HepG2 (cell line): ENCODE measurements around the gene B4GALT1. TPM values are rescaled to one million over a fixed set of nuclear protein-coding genes. Genes with fewer than 3 reads are reported as not detected.

Source experiments
- ATAC-seq: fragments of 200-7000 bp; cut with Tn5 transposase; 3 replicates; pipeline ENCODE4 v1.9.1; 2020; ENCODE audit warnings: mild to moderate bottlenecking, moderate library complexity
- BruUV-seq: library from RNA; stranded (reverse); fragments of 400-500 nt; replicated peaks from 2 replicates; lab custom pipeline; 2021; lab: Mats Ljungman, UMichigan
- CTCF ChIA-PET: fragments of 300-600 bp; formaldehyde crosslinking; extraction: SDS; loops from one replicate; lab custom pipeline; 2021; ENCODE audit warnings: low total read pairs, inconsistent platforms, low intra/inter-chr PET ratio; lab: Yijun Ruan, JAX
- POLR2A ChIA-PET: fragments of 350-600 bp; sonication (Branson Sonifier 250); formaldehyde crosslinking; loops from one replicate; lab custom pipeline; 2020; ENCODE audit warnings: antibody characterized with exemption, inconsistent platforms; lab: Yijun Ruan, JAX
- DNase-seq: peaks from one replicate; pipeline ENCODE4 v3.0.0-alpha.2; 2015; ENCODE audit warnings: low spot score
- FAIRE-seq: peaks from 3 replicates; lab custom pipeline; 2011; peaks lifted over from hg19 to GRCh38; lab: Jason Lieb, UNC
- H2AFZ ChIP-seq: one replicate; pipeline ENCODE4 v1.6.1; 2011; ENCODE audit warnings: low read length, inconsistent platforms
- H3K27ac ChIP-seq: fragments of 300-600 bp; 3 replicates; pipeline ENCODE4 v1.8.0; 2011; ENCODE audit warnings: mixed run types, mild to moderate bottlenecking, mixed read lengths, low read length, inconsistent platforms; ENCODE audit not compliant: insufficient read depth; ENCODE audit errors: extremely low read length
- H3K27me3 ChIP-seq, 2 experiments: fragments of 200-600 bp in 1 of 2; 2 replicates in 1 of 2; 3 replicates in 1 of 2; pipeline versions ENCODE4 v1.6.0 to v1.8.0; 2011; ENCODE audit warnings: low read length in 2 of 2, mild to moderate bottlenecking in 2 of 2, moderate library complexity in 2 of 2, inconsistent platforms in 1 of 2; ENCODE audit not compliant: insufficient read depth in 2 of 2, control insufficient read depth in 1 of 2
- H3K36me3 ChIP-seq, 2 experiments: fragments of 200-600 bp in 1 of 2; replicated peaks in 1 of 2; 2 replicates in 1 of 2; 3 replicates in 1 of 2; pipeline versions ENCODE4 v1.5.1 to v1.8.0; 2011; ENCODE audit warnings: low read length in 2 of 2, inconsistent platforms in 1 of 2; ENCODE audit not compliant: insufficient read depth in 2 of 2, control insufficient read depth in 1 of 2
- H3K4me1 ChIP-seq: 2 replicates; pipeline ENCODE4 v1.5.1; 2012; ENCODE audit warnings: low read length, inconsistent platforms; ENCODE audit not compliant: insufficient read depth
- H3K4me2 ChIP-seq: 2 replicates; pipeline ENCODE4 v1.6.0; 2011; ENCODE audit warnings: low read depth, low read length, inconsistent platforms
- H3K4me3 ChIP-seq, 3 experiments: fragments of 200-600 bp in 1 of 3; sonication (generic), shearing (Covaris generic) in 1 of 3; replicated peaks in 1 of 3; 2 replicates each; pipeline ENCODE4 v1.5.1; 2011 to 2016; ENCODE audit warnings: low read length in 3 of 3, inconsistent platforms in 2 of 3, low read depth in 2 of 3, mild to moderate bottlenecking in 2 of 3, control low read depth in 1 of 3, mixed read lengths in 1 of 3; ENCODE audit not compliant: insufficient read depth in 1 of 3
- H3K79me2 ChIP-seq: one replicate; pipeline ENCODE4 v1.6.1; 2011; ENCODE audit warnings: low read length, inconsistent platforms; ENCODE audit not compliant: insufficient read depth
- H3K9ac ChIP-seq: 2 replicates; pipeline ENCODE4 v1.6.0; 2011; ENCODE audit warnings: mild to moderate bottlenecking, low read depth, low read length, inconsistent platforms; ENCODE audit not compliant: insufficient read depth
- H3K9me3 ChIP-seq: 2 replicates; pipeline ENCODE4 v1.5.1; 2012; ENCODE audit warnings: mild to moderate bottlenecking, low read length
- H4K20me1 ChIP-seq: 2 replicates; pipeline ENCODE4 v1.6.0; 2011; ENCODE audit warnings: inconsistent platforms, mild to moderate bottlenecking, low read length, moderate library complexity; ENCODE audit not compliant: insufficient read depth
- AKNA ChIP-seq: sonication (generic); formaldehyde crosslinking; IDR thresholded peaks from 2 replicates; pipeline ENCODE4 v1.4.0; 2020; ENCODE audit warnings: missing genetic modification reagents, borderline replicate concordance
- CREBL2 ChIP-seq: sonication (generic); formaldehyde crosslinking; IDR thresholded peaks from 2 replicates; pipeline ENCODE4 v1.8.1; 2023; ENCODE audit warnings: missing genetic modification reagents, mild to moderate bottlenecking, borderline replicate concordance
- EP300 ChIP-seq, 3 experiments: sonication (generic) in 1 of 3; formaldehyde crosslinking in 1 of 3; IDR thresholded peaks; 2 replicates each; pipeline versions ENCODE4 v1.5.1 to v1.6.1; 2011 to 2020; ENCODE audit warnings: low read depth in 2 of 3, low read length in 2 of 3, borderline replicate concordance in 1 of 3, improper control_type of control experiment in 1 of 3, mild to moderate bottlenecking in 1 of 3, missing genetic modification reagents in 1 of 3, moderate library complexity in 1 of 3
- HIVEP1 ChIP-seq: sonication (generic); formaldehyde crosslinking; IDR thresholded peaks from 2 replicates; pipeline ENCODE4 v1.4.0; 2020; ENCODE audit warnings: mild to moderate bottlenecking, missing genetic modification reagents
- NR0B2 ChIP-seq: sonication (generic); formaldehyde crosslinking; IDR thresholded peaks from 2 replicates; pipeline ENCODE4 v1.4.0; 2020; ENCODE audit warnings: mild to moderate bottlenecking, missing genetic modification reagents
- TOPORS ChIP-seq: sonication (generic); formaldehyde crosslinking; IDR thresholded peaks from 2 replicates; pipeline ENCODE4 v1.8.0; 2023; ENCODE audit warnings: mild to moderate bottlenecking, missing genetic modification reagents
- TRAFD1 ChIP-seq: sonication (generic); formaldehyde crosslinking; IDR thresholded peaks from 2 replicates; pipeline ENCODE4 v1.5.1; 2020; ENCODE audit warnings: missing genetic modification reagents, mild to moderate bottlenecking, borderline replicate concordance
- WGBS: methylation state at CpG from one replicate; pipeline ENCODE4 v1.1.6; 2017; ENCODE audit warnings: low lambda C conversion rate; 5-methylcytosine and 5-hydroxymethylcytosine counted together
- in situ Hi-C: cut with HindIII; loops from 2 replicates; pipeline ENCODE4 v1.10.0; 2017; ENCODE audit warnings: low pct_unique_long_range_greater_than_20kb; ENCODE audit not compliant: extremely low pct_ligation_motif_present
- intact Hi-C: fragments of 100-400 bp; cut with micrococcal nuclease; formaldehyde crosslinking; loops from one replicate; pipeline ENCODE4 v1.10.0; 2022; ENCODE audit not compliant: unreplicated experiment
- polyA plus RNA-seq, 8 experiments: library from polyadenylated mRNA; depleted of rRNA in 3 of 8; stranded (reverse) in 7 of 8; unstranded in 1 of 8; fragments of >200 nt; fragmentation: Illumina TruSeq in 4 of 8; extraction: Trizol in 4 of 8; gene quantifications; 2 replicates each; pipeline versions ENCODE4 v1.2.1 to v1.2.3, GENCODE V29; 2011 to 2016; ENCODE audit warnings: low read depth in 4 of 8, missing spikeins in 1 of 8, mixed read lengths in 1 of 8; ENCODE audit not compliant: insufficient read depth in 1 of 8
- total RNA-seq, 5 experiments: library from RNA; depleted of rRNA; stranded (reverse); fragments of >200 nt; fragmentation: Illumina TruSeq; extraction: Trizol; gene quantifications; 2 replicates each; pipeline ENCODE4 v1.2.3, GENCODE V29; 2016; ENCODE audit warnings: low read depth in 1 of 5

Gene B4GALT1
- total and polyA plus RNA-seq, 2 of the 13 experiments (the other 11 are each of a cell fraction or from before 2014, with no cell fraction given), result 15.7 to 33.5 TPM

GRCh38 chr9:33142535-33142934, 24.6 kb downstream of the B4GALT1 start:
- 96% methylated on average over 5 of the region's 5 CpGs for WGBS

More at GRCh38 chr9:33142535-33142934, 24.6 kb downstream of the B4GALT1 start:
- ATAC-seq (no peak), FAIRE-seq (no peak), DNase-seq (no peak)
- Histone ChIP-seq H3K9ac (no peak overlapping the region), H3K4me1 (peaks cover 59% of the 10 kb centered on the region), H3K27me3 (no peaks in the 10 kb centered on the region), H3K4me2 (no peak overlapping the region), H3K9me3 (no peaks in the 10 kb centered on the region), H3K27ac (no peak overlapping the region), H3K36me3 (0 out of 5 replicates have a peak, but pooled peaks cover 0 to 2% of the 10 kb centered on the region in 2 experiments), H4K20me1 (peaks cover 18% of the 10 kb centered on the region), H3K4me3 (no peak overlapping the region), H3K79me2 (peaks cover 70% of the 10 kb centered on the region), H2AFZ (no peak overlapping the region)
- TF ChIP-seq TRAFD1 (CRISPR knock-in tag) (no peak), AKNA (CRISPR knock-in tag) (no peak), CREBL2 (CRISPR knock-in tag) (no peak), HIVEP1 (CRISPR knock-in tag) (no peak), EP300 (IDR thresholded peaks at IDR 0.05; ENCODE audit: low read depth in 2 of 2, low read length in 2 of 2) (no peak), EP300 (CRISPR knock-in tag; IDR thresholded peaks at IDR 0.05; ENCODE audit: borderline replicate concordance) (no peak), TOPORS (CRISPR knock-in tag) (no peak), NR0B2 (CRISPR knock-in tag) (no peak)
- ChIA-PET CTCF (no interaction called here), POLR2A (interaction anchor here (1.2 kb wide), 1 partner anchor 24 kb away, joined by 3 read pairs; the partner anchor contains the start of gene B4GALT1)
- intact Hi-C loops, result no loop called here
- no TSS peak for BruUV-seq
- in situ Hi-C loops, result no loop called here
